Measurements from ENCODE around the gene KIAA1671.

The KIAA1671 gene

GRCh38 chr22:25120761-25121212, 168.3 kb downstream of the KIAA1671 start:
- DNase-seq: no peak

GRCh38 chr22:25122136-25122764, 169.7 kb downstream of the KIAA1671 start:
- DNase-seq: no peak

- no peak for DNase-seq
These were observed 171.2 kb downstream of the KIAA1671 start for GRCh38 chr22:25123677-25124076.

DNA sequence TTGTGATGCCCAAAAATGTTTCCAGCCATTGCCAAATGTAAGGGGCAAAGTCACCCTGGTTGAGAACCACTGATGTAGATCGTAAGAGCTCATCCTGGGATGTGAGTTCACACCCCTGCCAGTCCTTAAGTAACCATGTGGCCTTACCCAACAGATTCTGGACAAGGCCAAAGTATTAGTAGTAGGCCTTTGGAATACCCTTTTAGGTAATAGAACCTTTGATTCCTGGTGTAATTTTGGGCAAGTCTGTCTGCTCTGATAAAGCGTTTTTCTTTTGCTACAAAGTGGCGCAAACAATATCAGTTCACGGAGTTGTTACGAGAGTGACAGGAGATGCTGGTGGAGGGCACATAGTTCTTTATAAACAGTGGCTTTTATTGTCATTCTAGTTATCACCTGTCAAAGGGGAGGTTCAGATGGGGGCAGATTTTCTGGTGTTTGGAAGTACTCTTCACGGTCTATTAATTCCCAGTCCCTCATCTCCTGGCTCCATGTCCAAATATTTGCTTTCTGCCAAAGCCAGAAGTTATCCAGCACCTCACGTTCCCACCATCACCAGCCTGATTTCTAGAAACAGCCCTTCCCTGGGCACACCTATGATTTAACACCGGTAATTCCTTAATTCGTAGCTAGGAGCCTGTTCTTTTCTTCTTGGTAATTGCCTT, 173.3 kb downstream of the KIAA1671 start:
- no peak for DNase-seq

- DNase-seq: no peak
These were observed 174.0 kb downstream of the KIAA1671 start for GRCh38 chr22:25126510-25126909.

- DNase-seq: no peak
These were observed 174.8 kb downstream of the KIAA1671 start for GRCh38 chr22:25127318-25127717.

DNA sequence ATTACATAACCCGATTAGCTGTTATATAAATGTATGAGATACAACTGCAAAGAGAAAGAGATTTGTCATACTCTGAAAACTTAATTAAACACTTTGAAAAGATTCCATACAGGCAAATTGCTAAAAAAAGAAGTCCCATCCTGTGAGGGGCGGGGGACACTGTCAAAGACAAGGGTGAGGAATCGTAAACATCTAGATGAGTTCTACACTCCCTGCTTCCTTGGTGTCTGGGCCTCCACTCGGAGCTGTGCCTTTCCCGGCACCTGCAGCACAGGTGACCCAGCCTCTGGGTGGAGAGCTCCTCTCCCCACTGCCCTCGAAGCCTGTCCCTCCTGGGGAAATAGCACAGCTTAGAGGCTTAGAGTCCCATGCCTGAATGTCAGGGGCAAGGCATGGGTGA, 177.9 kb downstream of the KIAA1671 start:
- no peak for DNase-seq

DNA sequence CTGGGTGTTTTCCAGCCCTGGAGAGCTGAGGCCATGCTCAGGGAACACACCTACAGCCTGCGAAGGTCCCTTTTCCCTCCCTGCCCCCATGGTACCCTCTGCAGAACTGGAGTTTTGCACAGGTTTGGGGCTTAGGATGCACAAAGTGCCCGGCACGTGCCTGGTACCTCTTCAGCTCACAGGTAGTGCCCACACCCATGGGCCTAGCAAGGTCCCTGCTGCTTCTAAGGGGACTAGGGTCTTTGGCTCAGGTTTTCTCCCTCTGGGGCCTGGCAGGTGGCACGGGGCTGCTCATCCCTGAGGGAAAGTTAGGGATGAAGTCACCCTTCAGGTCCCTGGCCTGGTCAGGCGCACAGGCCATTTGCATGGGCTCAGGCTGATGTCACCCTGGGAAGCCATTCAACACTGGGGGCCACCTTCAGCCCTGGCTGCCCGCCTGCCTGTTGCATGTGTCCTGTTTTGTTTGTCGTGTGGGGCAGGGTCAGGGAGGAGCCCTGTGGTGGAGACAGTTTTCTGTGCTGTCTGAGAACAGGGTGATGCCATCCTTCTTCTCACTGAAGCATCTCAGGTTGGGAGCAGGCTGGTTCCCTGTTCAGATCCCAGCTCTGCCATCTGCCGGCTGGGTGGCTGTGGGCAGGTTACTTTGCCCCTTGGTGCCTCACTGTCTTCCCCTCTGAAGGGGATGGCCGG, 178.8 kb downstream of the KIAA1671 start:
- no peak for DNase-seq

GRCh38 chr22:25134028-25134427, 181.5 kb downstream of the KIAA1671 start:
- no peak for DNase-seq

GRCh38 chr22:25134451-25134850, 181.9 kb downstream of the KIAA1671 start:
- no peak for DNase-seq

DNA sequence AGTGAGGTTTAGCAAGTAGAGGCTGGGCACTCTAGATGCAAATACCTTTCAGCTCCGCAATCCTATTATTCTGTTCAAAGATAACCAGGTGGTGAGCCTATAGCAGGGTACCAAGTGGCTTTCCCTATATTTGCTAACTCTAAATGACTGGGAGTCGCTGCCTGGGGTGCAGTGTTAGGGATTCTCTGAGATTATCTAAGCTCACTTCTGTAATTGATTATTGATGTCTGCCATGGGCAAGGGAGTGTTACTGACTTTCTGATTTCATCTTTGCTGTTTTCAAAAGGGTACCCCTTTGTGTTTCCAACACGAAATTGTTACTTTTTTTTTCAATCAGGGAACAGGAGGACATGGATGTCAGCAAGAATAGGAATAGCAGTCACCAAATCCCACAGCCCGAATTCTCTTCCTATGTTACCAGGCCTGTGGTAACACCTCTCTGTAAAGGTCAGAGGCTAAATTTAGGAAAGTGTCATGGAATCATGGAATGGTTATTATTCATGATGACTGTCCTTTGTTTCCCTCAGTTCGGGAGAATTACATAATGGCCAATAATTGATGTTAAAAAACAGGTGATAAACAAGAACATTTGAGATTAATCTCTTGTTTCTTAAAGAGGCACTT, 184.5 kb downstream of the KIAA1671 start:
- DNase-seq: no peak

GRCh38 chr22:25137577-25138525, 185.3 kb downstream of the KIAA1671 start:
- no peak for DNase-seq

GRCh38 chr22:25139062-25139461, 186.5 kb downstream of the KIAA1671 start:
- DNase-seq: no peak

DNA sequence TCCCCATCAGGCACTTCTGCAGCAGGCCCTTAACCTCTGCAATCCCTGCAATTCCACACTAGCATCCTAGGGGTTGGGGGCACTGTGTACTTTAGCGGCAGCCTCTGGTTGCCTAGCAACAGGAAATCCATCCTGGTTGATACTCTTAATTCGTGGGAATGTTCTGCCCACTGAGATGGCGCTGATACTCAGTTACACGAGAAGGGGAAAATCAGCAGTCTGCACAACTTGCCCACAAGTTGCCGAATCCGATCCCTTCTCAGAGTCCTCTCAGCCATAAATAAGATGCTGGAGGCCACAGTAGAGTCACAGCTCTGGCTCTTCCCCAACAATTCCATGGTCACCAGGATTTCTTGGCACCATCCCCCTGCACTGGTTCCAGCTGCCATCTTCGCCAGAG, 189.6 kb downstream of the KIAA1671 start:
- no peak for DNase-seq

DNA sequence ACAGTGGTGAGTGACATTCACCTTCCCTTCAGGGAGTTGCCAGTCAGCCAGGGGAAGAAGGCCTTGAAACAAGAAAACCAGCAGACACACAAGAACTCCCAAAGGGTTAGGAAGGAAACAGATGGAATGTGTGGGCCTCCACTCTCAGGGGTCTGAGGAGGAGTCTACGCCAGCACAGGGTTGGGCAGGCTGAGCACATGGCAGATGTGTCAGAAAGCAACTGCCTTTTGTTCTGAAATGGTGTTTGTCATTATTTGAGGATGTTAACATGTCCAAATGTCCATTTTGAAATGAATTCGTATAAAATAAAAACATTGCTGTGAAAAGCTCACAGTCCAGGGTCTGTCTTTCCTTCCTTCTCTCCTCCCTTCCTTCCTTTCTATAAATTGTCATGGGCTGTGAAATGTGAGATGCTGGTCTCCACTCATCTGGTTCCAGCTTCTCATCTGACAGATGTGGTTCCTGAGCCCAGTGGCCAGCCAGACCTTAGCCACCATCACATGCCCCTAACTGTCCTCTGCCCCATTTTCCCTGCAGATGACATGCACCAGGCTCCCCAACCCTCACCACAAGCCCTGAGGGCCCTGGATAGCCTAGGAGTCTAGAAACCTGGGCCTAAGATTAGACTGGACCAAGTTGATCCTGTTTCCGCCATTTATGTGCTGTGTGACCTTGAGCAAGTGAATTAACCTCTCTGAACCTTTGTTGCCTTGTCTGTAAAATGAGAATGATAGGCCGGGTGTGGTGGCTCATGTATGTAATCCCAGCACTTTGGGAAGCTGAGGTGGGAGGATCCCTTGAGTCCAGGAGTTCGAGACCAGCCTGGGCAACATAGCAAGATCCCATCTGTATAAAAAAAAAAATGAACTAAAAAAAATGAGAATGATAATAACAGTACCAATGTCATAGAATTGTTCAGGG, 190.9 kb downstream of the KIAA1671 start:
- DNase-seq: no peak

GRCh38 chr22:25144522-25144921, 192.0 kb downstream of the KIAA1671 start:
- no peak for DNase-seq

DNA sequence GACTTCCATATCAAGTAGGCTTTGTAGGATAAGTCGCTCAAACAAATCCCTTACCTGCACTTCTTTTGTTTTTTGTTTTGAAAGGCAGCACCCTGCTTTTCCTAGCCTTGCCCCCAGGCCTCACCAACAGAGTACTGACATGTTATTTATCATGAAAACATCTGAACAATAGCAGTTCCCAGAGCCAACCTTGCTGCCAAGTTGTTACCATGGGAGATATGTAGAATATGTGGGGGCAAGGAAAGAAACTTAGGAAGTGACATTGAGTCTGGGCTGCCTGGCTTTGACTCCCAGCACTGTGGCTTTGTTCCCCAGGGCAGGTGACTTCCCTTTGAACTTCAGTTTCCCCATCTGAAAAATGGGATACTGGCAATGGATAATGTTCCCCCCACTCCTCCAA, 193.8 kb downstream of the KIAA1671 start:
- no peak for DNase-seq

GRCh38 chr22:25146906-25147641, 194.6 kb downstream of the KIAA1671 start:
- no peak for DNase-seq

DNA sequence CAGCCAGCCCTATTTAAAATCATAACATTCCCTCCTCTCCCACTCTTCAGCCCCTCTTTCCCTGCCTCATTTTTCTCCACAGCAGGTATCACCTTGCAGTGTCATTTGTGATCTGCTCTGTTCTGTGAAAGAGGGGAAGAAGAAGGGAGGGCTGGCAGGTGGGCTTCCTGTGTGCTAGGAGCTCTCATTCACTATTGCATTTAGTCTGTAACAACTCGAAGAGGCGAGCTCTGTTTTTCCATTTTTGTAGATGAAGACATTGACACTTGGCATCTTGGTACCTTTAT, 195.1 kb downstream of the KIAA1671 start:
- no peak for DNase-seq

DNA sequence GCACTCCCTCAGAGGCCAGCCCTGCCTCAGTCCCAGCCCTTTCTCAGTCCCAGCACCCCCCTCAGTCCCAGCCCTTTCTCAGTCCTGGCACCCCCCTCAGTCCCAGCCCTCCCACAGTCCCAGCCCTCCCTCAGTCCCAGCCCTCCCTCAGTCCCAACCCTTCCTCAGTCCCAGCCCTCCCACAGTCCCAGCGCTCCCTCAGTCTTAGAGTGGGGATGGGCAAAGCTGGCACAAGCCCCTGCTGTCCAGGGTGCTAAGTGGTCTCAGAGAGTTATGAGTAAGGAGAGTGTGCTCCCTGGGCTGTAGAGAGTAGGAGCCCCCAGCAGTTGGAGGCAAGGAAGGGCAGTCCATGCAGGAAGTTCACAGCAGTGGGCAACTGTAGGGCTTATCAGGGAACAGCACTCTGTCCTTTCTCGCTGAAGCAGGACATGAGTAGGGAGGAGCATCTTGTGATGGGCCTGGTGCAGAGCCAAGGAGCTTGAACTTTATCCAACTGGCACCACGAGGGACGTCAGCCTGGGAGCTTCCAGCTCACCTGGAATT, 195.7 kb downstream of the KIAA1671 start:
- DNase-seq: no peak

- no peak for DNase-seq
These were observed 196.5 kb downstream of the KIAA1671 start for GRCh38 chr22:25149014-25149413.
